BE2C (cell line): ENCODE measurements around the gene RASAL2.

Source experiments
- DNase-seq: peaks from one replicate; pipeline ENCODE4 v3.0.0-alpha.2; 2020
- H3K27me3 ChIP-seq: fragments of 250-450 bp; sonication (Bioruptor Pico); 2 replicates; pipeline ENCODE4 v1.5.1; 2020; ENCODE audit warnings: mild to moderate bottlenecking
- H3K36me3 ChIP-seq: fragments of 250-450 bp; sonication (Bioruptor Pico); 2 replicates; pipeline ENCODE4 v1.5.1; 2020; ENCODE audit warnings: mild to moderate bottlenecking
- H3K4me1 ChIP-seq: fragments of 250-450 bp; sonication (Bioruptor Pico); 2 replicates; pipeline ENCODE4 v1.5.1; 2020
- H3K4me3 ChIP-seq: 2 replicates; pipeline ENCODE4 v1.5.1; 2011; ENCODE audit warnings: low read depth, low read length
- H3K9me3 ChIP-seq: fragments of 250-450 bp; sonication (Bioruptor Pico); 2 replicates; pipeline ENCODE4 v1.5.1; 2020
- TF ChIP-seq, protein P1 (sequence below): IDR thresholded peaks from 2 replicates; pipeline ENCODE4 v1.5.1; 2012; ENCODE audit warnings: mild to moderate bottlenecking, low read depth, low read length

RASAL2 gene

DNA sequence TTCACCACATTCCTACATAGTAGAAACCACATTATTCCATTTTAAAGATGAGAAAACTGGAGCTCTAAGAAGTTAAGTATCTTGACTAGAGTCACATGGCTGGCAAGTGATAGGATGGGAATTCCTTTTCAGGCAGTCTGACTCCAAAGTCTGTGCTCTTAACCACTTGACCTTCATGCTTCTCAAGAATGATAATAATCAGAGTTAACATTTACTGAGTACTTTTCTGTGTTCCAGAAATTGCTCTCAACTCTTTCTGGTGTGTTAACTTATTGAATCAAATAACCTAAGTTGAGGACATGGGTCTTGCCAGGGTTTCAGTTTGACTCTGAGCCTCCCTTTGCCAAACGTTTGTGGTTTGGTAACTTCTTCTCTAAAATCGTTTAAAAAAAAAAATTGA lies 169.4 kb downstream of the RASAL2 start:
- Histone ChIP-seq H3K4me3 (no peak overlapping the region), H3K27me3 (no peaks in the 10 kb centered on the region), H3K4me1 (no peaks in the 10 kb centered on the region), H3K36me3 (no peaks in the 10 kb centered on the region), H3K9me3 (no peaks in the 10 kb centered on the region)
- no peak for DNase-seq
- TF ChIP-seq, protein P1, sequence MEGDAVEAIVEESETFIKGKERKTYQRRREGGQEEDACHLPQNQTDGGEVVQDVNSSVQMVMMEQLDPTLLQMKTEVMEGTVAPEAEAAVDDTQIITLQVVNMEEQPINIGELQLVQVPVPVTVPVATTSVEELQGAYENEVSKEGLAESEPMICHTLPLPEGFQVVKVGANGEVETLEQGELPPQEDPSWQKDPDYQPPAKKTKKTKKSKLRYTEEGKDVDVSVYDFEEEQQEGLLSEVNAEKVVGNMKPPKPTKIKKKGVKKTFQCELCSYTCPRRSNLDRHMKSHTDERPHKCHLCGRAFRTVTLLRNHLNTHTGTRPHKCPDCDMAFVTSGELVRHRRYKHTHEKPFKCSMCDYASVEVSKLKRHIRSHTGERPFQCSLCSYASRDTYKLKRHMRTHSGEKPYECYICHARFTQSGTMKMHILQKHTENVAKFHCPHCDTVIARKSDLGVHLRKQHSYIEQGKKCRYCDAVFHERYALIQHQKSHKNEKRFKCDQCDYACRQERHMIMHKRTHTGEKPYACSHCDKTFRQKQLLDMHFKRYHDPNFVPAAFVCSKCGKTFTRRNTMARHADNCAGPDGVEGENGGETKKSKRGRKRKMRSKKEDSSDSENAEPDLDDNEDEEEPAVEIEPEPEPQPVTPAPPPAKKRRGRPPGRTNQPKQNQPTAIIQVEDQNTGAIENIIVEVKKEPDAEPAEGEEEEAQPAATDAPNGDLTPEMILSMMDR, result no peak

DNA sequence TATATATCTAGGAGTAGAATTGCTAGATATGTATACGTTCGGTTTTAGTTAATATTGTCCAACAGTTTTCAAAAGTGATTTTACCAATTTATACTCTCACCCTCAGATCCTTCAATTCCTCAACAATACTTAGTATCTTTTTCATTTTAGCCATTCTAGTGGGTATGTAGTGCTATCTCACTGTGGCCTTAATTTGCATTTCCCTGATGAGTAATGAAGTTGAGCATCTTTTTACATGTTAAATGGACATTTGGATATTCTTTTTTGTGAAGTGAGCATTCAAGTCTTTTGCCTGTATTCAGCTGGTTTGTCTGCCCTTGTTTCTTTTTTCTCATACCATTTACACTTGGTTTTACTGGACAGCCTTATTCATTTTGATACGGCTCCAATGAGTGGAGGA lies 172.2 kb downstream of the RASAL2 start:
- no peaks in the 10 kb centered on the region for H3K27me3 ChIP-seq
- H3K4me1 ChIP-seq, result no peaks in the 10 kb centered on the region
- DNase-seq, result no peak
- TF ChIP-seq, protein P1, result no peak
- no peaks in the 10 kb centered on the region; the same call in 1 of the 2 replicates for H3K9me3 ChIP-seq
- H3K36me3 ChIP-seq, result no peaks in the 10 kb centered on the region
- no peak overlapping the region for H3K4me3 ChIP-seq

DNA sequence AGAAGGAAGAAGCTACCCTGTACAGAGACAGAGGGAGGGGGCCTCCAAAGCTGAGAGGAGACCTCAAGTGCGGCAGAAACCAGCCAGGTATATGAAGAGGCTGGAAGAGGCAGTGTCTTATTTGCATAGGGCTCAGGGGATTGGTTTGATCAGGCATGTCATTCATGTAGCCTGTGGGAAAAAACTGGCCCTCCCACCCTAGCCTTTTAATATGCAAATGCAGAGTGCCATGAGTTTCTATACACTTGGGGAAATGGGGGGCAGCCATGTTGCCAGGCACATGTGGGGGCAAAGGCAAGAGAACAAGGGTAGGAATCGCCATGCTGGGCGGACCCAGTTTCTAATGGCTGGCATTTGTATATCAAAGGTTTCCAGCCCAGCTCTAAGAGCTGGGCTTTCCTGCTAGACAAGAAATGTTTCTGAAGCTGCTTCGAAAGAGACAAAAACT lies 172.7 kb downstream of the RASAL2 start:
- Histone ChIP-seq H3K36me3 (no peaks in the 10 kb centered on the region), H3K27me3 (no peaks in the 10 kb centered on the region), H3K9me3 (no peaks in the 10 kb centered on the region; the same call in 1 of the 2 replicates), H3K4me1 (no peaks in the 10 kb centered on the region), H3K4me3 (no peak overlapping the region)
- no peak for DNase-seq
- TF ChIP-seq, protein P1, result no peak

DNA sequence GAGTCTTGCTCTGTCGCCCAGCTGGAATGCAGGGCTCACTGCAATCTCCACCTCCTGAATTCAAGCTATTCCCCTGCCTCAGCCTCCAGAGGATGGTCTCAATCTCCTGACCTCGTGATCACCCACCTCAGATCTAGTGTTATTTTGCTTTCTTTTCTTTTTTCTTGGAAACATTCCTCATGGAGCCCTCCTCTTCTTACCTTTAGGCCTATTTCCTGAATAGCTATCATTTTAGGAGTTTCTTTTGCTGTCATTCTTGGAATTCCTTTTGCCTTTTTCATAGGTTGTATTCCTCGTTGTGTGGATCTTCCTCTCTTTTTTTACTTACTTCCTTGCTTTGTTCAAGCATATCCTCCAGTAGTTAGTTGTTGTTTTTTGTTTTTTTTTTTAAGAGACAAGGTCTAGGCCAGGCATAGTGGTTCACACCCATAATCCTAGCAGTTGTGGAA lies 173.8 kb downstream of the RASAL2 start:
- Histone ChIP-seq H3K36me3 (no peaks in the 10 kb centered on the region), H3K9me3 (no peaks in the 10 kb centered on the region; the same call in 1 of the 2 replicates), H3K27me3 (no peaks in the 10 kb centered on the region), H3K4me1 (no peaks in the 10 kb centered on the region), H3K4me3 (no peak overlapping the region)
- TF ChIP-seq, protein P1, result no peak
- no peak for DNase-seq

DNA sequence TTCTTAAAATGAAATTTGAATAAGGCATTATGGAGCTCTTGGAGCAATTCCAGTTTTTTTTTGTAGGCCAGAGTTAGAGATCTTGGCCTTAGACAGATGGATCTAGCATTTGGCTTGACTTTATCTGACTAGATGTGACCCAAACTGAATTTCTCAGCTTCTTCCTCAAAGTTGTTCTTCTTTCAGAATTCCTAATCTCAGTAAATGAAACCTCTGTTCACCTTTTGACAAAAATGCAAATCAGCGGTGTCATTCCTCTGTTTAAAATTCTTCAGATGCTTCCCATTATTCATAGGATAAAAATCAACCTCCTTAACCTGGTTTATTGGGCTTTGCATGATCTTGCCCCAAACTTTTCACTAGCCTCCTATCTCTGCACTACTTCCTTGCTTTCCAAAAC lies 177.6 kb downstream of the RASAL2 start:
- no peaks in the 10 kb centered on the region for H3K4me1 ChIP-seq

DNA sequence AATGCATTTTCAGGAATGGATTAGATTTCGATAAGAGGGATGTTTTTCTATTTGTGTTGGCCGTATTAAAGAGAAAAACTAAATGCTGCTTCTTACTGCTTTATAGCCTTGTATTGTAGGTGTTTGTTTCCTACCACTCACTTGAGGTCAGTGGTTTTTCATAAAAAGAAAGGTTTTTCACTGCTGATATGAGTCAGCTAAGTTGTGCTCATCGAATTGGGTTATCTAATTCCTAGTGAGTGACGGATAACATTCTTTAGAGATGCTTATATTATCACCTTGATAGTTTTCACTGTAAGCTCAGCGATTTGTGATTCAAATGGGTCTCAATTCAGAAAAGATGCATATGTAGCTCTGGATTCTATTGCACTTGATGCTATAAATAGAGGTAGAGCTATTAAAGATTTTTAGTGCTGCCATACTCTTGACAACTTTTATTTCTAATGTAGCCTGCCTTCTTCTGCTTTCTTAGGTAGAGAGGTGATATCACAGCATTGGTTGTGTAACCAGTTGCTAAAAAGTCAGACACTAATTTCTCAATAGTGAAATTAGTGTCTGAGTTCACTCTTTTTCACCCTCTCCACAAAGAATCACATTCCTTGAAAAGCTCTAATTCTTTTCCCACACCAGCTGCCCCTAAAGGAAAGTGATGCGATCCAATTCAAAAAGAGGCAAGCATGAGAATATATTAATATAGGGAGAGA lies 180.0 kb downstream of the RASAL2 start:
- TF ChIP-seq, protein P1, result no peak
- Histone ChIP-seq H3K9me3 (no peaks in the 10 kb centered on the region; the same call in 1 of the 2 replicates), H3K36me3 (no peaks in the 10 kb centered on the region), H3K27me3 (no peaks in the 10 kb centered on the region), H3K4me1 (no peaks in the 10 kb centered on the region), H3K4me3 (no peak overlapping the region)
- DNase-seq, result no peak

More for the DNA sequence above, 177.6 kb downstream of the RASAL2 start:
- no peaks in the 10 kb centered on the region; the same call in 1 of the 2 replicates for H3K9me3 ChIP-seq
- H3K27me3 ChIP-seq, result no peaks in the 10 kb centered on the region
- H3K36me3 ChIP-seq, result no peaks in the 10 kb centered on the region
- DNase-seq, result no peak
- H3K4me3 ChIP-seq, result no peak overlapping the region
- TF ChIP-seq, protein P1, result no peak
